GM18907 (cell line): ENCODE results near the gene PFDN6.
"Not testable (repeated sequence)": the region's sequence is repeated elsewhere in the genome, so short reads cannot be mapped to it uniquely, and the experiment has no call there.

Experiments used
- ATAC-seq: cut with Tn5 transposase; IDR thresholded peaks from one replicate; pipeline ENCODE4 v1.9.1; 2021; ENCODE audit warnings: mild to moderate bottlenecking, moderate library complexity; ENCODE audit not compliant: unreplicated experiment

The PFDN6 gene

DNA sequence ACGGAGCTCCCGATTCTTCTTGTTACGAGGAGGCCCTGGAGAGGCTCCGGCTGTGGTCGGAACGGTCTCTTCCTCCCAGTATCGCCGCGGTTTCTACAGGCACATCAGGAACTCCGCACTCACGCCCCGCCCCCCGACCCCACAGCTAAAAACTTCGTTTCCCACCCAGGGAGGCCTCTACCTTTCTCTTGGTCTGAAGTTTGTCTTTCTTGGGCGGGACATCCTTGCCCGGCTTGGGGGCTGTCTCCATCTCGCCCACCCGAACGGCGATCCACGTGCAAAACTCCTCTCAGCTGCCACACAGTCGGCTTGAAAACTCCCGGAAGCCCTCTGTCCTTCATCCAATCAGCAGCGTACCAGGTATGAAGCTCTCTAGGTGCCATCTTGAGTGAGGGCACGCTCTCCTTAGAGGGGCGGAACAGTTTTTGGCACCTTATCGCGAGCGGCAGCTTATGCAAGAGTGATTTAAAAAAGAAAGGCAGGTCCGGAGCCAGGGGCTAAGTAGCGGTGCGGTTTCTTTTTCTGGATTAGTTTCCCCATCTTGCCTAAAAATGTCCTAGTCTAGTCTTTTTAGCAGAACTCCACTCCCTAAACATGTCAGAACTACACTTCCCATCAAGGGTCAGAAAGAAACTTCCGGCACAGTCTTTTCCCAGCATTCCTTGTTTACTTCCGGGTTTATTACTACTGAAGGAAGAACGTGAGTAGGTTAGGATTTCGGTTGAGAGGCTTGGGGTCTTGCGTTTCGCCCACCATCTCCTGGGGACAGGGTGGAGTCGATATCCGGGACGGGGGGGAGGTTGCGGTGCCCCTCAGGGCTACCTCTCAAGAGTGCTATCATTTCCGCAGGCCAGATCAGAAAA is at the start of gene PFDN6, which contains the start of gene WDR46:
Gene PFDN6 (plus strand): TSS at position 681 of the 863 bp plus-strand sequence. CDS start 256 bp downstream, outside the sequence.
Gene WDR46 (minus strand): TSS at position 319 of the 863 bp plus-strand sequence. CDS start 69 bp downstream, at position 250.
- ATAC-seq = peak; percentile 78

DNA sequence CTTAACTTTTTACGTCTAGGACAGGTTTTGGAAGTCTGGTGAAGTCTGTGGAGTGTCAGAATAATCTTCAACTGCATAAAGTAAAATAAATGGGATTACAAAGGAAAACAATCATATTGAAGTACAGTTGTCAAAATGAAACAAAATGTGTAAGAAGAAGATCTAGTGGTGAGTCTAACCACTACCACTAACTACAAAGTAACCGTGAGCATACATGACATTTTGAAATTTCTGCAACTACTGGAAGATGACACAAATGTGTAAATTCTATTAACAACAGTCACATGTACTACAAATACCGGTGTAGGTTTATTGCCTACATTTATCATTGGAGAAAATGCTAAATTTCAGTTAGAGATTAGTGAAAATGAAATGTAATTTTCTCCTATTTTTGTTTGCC is 47.4 kb upstream of the PFDN6 start:
- ATAC-seq = no peak

DNA sequence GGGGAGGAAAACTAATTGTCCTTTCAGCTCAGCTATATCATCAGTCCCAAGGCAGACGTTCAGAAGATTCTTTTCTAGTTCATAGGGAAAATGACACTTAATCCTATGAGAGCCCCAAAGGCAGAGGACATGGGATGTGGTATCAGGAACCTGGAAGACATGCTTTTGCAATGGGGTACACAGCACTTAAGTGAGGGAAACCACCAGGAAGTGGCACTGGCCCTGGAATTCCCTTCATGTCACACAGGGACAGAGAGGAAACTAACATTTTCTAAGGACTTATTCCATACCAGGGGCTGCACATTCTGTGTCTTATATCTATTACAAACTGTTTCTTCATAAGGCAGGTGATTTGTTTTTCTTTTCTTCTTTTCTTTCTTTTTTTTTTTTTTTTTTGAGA is 45.9 kb upstream of the PFDN6 start:
- ATAC-seq = no peak

DNA sequence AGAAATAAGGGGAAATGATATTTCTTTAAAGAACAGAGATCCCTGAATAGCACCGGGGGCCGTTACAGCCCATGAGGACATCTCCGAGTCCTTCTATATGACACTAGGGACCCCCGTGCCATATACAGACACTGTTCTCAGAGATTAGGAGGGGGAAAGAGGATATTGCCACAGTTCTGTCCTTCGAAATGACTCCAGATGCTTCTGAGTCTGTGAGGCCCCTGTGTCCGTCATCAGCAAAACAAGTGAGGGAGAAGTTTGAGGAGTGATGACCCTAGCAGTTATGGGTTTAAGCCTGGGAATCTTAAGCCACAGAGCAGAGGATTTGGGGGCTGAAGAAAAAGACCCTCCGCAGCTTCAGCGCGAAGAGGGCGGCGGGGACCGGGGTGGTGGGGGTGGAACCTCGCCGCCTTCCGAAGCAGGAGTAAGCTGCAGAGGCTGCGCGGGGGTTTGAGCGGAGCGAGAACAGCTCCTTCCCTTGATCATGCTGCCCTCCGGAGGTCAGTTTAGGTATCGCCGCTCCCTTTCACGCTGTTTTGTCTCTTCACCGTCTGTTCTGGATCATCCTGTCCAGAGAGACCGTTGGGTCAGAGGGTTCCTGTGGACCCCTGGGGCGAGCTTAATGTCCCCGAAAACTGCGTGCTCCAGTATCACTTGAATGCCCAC is 41.3 kb upstream of the PFDN6 start:
- ATAC-seq = peak; percentile 42

DNA sequence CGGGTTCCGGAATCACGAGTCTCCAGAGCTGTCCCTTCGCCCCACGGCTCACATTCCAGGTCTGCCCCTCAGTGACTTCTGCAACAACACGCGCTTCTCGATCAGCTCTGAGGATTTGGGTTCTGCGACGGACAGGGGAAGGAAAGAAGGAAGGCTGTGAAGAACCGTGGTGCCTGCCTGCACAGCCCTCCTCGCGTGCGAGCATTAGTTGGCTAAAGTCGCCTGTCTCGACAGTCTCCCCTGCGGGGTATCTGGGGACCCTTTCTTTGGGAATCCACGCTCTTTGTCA is 40.8 kb upstream of the PFDN6 start:
- ATAC-seq = peak; percentile 13

DNA sequence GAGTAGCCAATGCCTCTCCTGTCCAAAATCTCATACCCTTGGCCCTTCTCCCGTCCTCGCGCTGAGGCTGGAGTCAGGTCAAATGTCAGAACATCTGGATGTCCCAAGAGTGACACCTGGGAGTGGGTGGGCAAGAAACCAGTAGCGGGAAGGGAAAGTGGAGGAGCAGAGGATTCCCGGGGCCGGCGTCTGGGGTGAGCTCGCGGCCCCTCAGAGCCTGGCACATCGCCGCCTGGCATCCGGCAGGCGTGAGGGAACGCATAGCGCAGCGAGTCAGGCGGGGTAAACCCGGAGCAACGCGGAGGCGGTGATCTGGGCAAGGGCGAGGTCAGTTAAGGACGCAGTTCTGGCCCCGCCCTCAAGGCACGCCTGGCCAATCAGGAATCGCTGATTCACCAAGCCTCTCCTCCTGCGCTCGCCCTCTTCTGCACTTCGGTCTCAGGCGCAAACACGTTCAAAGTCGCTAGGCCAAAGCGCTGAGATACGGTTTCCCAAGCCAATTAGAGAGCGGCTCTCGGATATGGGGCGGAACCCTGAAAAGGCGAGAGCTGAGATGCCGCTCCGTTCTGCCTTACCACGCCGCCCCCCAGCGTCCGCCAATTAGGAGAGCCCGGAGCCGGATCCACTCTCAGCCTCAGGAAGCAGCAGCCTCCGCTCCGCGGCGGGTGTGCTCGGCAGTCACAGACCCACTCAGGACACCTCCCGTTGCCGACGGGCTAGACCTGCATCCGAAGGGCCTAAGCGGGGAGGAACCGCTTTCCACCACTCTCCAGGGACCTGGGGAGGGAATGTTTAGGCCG is 40.3 kb upstream of the PFDN6 start:
- peak; percentile 86 for ATAC-seq

DNA sequence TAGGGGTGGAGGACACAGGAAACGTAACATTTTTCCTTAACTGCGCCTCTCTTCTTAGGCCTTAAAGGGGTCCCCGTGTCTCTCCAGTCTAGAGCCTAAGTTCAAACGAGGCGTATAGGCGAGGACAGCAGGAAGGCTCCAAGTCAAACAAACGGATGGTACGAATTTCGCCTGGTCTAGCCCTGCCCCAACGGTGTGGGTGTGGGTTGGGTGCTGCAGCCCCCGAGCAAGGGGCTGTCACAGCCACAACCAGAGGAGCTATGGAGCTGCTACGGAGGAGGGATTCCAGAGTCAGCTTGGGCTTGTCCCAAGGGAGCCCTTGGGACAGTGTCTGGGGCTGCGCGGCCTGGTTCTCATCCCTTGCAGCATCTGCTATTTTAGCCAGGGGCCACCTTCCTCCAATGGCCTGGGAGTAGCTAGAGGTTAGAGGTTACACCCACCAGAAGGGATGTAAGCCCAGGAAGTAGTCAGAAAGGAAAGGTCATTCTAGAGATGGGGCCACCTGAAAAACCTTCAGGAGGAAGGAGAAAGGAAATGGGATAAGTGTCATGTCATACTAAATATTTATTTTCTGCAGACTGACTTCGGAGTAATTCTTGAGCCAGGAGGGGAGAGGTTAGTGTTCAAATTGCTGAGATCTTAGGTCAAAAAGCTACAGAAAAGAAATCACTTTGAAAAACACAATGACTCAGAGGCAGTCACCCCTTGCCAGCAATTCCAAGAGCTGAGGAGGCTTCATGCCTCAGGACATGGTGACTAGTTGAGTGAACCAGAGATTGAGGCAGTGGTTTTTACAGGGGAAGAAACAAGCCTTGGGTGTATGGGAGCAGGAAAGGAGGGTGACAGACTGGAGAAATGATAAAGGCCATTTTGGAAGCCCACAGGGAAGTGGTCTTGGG is 39.4 kb upstream of the PFDN6 start:
- peak; percentile 5 for ATAC-seq

DNA sequence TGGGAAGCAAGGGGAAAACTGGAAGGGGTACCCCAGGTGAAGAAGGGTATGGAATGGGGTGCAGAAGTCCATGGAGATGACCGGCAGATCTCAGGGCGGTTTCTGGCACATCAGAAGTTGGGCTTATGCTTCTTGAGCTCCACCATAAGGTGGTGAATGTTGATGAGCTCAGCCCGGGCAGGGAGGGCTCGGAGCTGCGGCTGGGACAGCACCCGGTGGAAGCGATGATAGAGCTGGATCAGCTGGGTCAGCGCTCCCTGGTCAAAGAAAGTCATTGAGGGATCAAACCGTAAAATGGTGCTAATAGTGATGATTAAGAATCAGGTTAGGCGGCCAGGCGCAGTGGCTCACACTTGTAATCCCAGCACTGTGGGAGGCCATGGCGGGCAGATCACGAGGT is 38.7 kb upstream of the PFDN6 start:
- no peak for ATAC-seq

DNA sequence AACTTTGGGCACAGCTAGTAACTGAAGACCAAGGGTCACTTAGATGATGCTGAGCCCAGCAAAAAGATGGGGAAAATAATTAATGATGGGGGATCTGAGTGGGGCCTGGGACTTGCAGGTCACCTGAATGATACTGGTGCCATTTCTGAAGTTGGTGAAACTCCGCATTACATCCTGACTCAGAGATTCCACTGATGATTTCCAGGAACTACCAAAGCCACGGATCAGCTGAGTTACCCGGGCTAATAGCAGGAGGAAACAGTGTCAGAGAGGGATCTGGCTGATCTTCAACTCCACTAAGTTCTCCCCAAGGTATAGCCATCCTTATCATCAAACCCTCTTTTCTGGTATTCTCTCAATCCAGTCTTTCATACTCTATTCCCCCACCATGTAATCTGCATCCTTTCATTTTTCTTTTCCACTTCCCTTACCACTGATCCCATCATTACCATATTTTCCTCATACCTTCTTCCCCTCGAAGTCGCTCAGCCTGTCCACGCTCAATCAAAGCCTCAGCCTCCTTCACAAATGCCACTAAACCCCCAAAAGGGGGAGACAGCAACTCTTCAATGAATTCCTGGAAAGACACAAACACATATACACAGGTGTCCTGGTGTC is 37.9 kb upstream of the PFDN6 start:
- no peak for ATAC-seq

DNA sequence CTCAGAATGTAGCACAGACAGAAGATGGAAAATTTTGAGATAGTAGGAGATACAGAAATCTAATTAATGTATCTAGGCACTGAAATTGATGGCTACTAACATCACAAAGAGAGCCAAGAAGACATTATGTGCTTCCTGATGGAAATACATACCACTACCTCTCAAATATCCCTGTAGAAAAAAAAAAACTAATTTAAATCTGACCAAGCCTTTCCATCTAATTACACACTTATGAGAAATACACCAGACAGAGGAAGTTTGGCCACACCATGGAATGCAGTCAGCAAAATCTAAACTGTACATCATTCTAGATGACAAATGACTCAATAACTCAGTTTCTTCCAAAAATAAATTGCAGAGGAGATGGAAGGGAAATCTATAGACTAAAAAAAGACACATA is 36.6 kb upstream of the PFDN6 start:
- ATAC-seq = no peak

DNA sequence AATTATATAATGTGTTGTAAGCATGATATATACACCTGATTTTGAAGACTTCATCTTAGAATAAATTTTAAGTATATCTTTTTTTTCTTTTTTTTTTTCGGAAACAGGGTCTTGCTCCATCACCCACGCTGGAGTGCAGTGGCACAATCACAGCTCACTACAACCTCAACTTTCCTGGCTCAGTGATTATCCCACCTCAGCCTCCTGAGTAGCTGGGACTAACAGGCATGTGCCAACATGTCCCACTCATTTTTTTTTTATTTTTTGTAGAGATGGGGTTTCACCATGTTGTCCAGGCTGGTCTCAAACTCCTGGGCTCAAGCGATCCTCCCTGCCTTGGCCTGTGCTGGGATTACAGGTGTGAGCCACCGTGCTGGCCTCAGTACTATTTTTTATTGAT is 34.8 kb upstream of the PFDN6 start:
- ATAC-seq = no peak

DNA sequence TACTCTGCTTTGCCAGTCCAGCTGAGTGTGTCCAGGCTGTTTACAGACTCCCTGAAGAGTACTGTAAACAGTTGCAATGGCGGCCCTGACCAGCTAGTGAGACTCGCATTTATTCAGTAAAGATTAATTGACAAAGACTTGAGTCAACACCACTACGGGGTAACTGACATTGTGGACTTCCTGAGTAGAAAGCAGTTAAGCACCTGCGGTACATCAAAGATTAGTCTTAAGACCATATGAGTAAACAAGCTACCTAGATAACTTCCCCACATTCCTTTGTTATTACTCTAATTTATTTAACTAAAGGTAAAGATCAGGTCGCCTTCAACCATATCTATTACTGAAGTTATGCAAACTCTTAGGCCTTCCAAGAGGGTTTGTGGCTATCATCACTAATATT is 30.4 kb upstream of the PFDN6 start:
- no peak for ATAC-seq

DNA sequence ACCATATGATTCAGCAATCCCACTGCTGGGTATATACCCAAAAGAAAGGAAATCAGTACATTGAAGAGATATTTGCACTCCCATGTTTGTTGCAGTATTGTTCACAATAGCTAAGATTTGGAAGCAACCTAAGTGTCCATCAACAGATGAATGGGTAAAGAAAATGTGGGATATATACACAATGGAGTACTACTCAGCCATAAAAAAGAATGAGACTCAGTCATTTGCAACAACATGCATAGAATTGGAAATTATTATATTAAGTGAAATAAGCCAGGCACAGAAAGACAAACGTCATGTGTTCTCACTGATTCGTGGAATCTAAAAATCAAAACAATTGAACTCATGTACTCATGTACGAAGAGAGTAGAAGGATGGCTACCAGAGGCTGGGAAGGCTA is 26.9 kb upstream of the PFDN6 start:
- not testable (repeated sequence) for ATAC-seq

DNA sequence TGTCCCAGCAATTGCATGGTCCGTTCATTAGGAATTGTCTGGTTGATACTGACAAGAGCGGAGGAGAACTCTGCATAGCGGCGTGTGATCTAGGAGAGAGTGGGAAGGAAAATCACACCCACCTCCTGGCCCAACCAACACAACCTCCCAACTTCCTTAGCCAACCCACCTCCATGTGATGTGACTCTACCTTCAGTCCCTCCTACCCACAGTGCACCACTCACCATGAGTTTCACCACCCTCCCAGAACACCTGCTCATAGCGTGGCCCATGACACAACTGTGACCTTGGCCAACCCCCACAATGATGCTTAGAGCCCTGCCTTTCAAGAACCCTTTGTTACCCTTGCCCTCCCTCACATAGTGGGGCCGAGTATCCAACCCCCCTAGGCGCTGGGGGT is 25.4 kb upstream of the PFDN6 start:
- no peak for ATAC-seq

DNA sequence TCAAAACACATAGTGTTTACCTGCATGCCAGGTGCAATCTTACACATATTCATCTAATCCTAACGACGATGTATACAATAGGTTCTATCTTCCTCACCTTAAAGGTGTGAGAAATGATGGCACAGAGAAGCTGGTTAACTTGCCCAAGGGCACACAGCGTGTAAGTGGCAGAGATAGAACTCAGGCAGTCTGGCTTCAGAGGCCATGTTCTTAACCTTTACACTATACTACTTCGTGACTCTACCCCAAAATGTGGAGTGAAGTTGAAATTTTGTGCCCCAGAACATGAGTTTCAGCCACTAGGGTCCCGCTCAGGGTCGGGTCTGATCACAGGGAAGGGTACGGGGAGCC is 18.3 kb upstream of the PFDN6 start:
- ATAC-seq = no peak

DNA sequence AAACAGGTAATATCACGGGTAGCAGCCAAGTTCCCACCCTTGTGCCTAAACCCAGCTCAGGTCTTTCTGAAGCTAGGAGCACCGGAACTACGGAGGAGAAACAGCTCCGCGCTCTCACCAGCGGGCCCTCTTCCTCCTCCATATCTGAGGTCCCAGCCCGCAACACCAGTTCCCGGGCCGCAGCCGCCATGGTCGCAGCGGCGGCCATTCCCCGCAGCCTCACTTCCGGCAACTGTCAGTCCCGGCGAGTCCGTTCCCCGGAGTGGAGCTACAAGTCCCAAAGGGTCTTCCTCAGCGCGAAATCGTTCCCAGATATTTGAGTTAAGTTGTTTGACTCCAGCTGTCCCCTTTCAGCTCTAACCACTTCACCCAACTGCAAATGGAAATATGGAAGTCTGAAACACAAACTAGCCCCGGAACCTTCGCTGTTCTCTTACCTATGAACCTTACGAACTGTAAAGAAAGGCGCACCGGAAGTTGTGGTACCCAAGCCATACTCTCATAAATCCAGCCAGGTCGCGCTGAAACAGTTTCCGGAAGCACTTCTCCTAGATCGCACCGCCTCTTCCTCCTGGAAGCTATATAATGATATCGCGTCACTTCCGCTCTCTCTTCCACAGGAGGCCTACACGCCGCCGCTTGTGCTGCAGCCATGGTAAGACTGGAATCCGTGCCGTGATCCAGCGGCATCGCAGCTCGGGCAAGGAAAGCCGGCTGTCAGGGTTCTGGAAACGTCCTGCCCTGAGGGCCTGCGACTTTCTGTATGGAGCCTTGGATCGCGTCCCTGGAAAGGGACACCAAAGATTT is 17.7 kb upstream of the PFDN6 start, which contains the start of the genes RPS18 and VPS52:
Gene RPS18 (plus strand): TSS at position 608 of the 807 bp plus-strand sequence. CDS start 45 bp downstream, at position 653.
Gene VPS52 (minus strand): TSS at position 409 of the 807 bp plus-strand sequence. CDS start 201 bp downstream, at position 208.
- peak; percentile 79 for ATAC-seq

DNA sequence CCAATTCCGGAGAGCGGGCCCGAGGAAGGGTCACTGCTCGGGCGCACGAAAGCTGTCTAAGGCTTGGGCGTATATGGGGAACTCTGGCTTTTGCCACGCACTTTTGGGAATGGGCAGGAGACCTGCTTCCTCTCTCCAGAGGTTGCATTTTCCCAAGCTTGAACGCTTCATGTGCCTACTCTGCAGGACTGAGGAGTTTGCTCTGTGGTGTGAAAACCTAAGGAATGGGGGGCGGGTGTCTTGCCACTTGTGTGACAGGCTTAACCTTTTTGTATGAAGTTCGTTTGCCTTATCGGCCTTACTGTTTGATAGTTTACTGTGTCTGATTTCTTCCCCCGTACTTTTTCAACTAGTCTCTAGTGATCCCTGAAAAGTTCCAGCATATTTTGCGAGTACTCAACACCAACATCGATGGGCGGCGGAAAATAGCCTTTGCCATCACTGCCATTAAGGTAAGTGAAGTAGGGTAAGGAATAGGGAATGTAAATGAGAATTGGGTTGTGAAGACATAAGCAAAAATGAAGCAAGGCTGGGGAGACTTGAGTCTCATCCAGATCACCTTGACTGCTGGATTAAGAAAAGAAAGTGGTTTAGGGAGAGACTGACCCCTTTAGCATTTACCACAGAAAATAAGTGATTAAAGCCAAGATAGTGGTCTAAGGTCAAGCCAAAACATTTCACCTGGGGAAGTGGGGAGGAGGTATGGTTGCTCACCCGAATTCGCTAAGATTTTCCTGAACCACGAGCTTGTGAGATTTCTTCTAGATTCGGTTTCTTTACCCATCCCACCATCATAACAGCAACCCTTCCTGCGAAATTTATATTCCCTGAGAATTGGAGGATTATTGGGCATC is 16.9 kb upstream of the PFDN6 start:
- ATAC-seq = no peak
